Measurements from ENCODE around the gene PHF8. TPM values are rescaled to one million over a fixed set of nuclear protein-coding genes. Genes with fewer than 3 reads are reported as not detected.

PHF8 gene
- polyA plus RNA-seq, 1 experiment: 9.7 TPM

DNA sequence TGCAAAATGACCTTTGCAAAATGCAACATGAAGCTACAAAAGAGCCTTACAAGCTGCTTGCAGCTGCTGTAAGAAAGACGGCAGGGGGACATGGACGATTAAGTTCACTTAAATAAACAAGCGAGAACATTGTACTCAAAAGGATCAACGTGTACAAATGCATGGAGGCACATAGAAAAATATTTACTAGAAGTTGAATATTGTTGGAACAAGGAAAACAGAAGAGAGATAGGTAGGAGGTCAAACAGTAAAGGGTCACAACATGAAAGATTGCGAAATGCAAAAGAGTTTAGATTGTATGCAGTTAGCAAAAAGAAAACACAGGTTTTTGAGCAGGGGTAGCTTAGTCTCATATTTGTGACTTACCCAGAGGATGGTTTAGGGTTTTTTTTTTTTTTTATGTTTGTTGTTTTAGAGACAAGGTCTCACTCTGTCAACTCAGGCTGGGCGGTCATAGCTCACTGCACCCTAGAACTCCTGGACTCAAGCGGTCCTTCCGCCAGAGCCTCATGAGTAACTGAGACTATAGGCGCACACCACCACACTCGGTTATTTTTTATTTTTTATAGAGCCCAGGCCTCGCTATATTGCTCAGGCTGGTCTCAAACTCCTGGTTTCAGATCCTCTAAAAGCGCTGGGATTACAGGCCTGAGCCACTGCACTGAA lies 1.4 kb upstream of the PHF8 start:
- H3K9me3 ChIP-seq (ENCODE audit: control insufficient read depth, insufficient read depth, low read length): no peaks in the 10 kb centered on the region
- no peak overlapping the region for H3K4me3 ChIP-seq (ENCODE audit: low read depth, low read length)
- ChIA-PET POLR2A (interaction anchor here (0.5 to 3.6 kb wide), 2 partner anchors 41 to 362 kb away, joined by 3 to 26 read pairs; no protein-coding TSS in a partner anchor), CTCF (interaction anchor here (0.7 kb wide), 1 partner anchor 122 kb away, joined by 3 read pairs; no protein-coding TSS in a partner anchor)
- DNase-seq (ENCODE audit: low read depth, low spot score): no peak
- TF ChIP-seq, protein P1, sequence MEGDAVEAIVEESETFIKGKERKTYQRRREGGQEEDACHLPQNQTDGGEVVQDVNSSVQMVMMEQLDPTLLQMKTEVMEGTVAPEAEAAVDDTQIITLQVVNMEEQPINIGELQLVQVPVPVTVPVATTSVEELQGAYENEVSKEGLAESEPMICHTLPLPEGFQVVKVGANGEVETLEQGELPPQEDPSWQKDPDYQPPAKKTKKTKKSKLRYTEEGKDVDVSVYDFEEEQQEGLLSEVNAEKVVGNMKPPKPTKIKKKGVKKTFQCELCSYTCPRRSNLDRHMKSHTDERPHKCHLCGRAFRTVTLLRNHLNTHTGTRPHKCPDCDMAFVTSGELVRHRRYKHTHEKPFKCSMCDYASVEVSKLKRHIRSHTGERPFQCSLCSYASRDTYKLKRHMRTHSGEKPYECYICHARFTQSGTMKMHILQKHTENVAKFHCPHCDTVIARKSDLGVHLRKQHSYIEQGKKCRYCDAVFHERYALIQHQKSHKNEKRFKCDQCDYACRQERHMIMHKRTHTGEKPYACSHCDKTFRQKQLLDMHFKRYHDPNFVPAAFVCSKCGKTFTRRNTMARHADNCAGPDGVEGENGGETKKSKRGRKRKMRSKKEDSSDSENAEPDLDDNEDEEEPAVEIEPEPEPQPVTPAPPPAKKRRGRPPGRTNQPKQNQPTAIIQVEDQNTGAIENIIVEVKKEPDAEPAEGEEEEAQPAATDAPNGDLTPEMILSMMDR (IDR thresholded peaks at IDR 0.05; ENCODE audit: low read depth, low read length): no peak
- H3K27ac ChIP-seq (ENCODE audit: low read depth, low read length): no peak overlapping the region
- H3K27me3 ChIP-seq (ENCODE audit: control insufficient read depth, insufficient read depth, low read length): no peaks in the 10 kb centered on the region

DNA sequence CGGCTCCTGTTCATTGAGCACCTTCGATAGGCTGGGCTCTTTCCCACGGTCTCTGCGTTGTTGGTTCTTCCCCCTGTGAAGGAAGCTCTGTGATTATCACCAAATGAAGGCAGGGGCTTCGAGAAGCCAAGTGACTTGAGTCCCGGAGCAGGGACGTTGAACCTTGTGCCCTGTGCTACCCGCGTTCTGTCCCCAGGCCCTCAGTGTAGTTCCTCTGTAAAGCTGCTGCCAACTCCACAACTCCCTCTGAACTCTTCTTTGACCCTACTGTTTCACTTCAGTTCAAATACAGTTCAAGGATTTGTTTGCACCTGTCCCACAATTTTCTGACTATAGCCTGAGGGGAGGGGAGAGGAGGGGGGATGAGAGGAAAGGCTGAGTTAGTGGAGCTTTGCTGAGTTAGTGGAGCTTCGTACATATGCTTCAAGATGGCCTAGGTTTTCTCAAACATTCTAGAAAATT lies 635 bp upstream of the PHF8 start:
- ChIA-PET POLR2A (interaction anchor here (0.5 to 3.6 kb wide), 7 partner anchors 19 to 594 kb away, joined by 3 to 26 read pairs (median 3); no protein-coding TSS in a partner anchor), CTCF (interaction anchor here (0.7 kb wide), 1 partner anchor 121 kb away, joined by 3 read pairs; no protein-coding TSS in a partner anchor)
- no peak for DNase-seq (ENCODE audit: low read depth, low spot score)
- H3K9me3 ChIP-seq (ENCODE audit: control insufficient read depth, insufficient read depth, low read length): no peaks in the 10 kb centered on the region
- H3K4me3 ChIP-seq (ENCODE audit: low read depth, low read length): peak overlapping the region; percentile 59
- no peaks in the 10 kb centered on the region for H3K27me3 ChIP-seq (ENCODE audit: control insufficient read depth, insufficient read depth, low read length)
- peak overlapping the region; percentile 91 for H3K27ac ChIP-seq (ENCODE audit: low read depth, low read length)
- TF ChIP-seq, protein P1 (IDR thresholded peaks at IDR 0.05; ENCODE audit: low read depth, low read length): no peak

DNA sequence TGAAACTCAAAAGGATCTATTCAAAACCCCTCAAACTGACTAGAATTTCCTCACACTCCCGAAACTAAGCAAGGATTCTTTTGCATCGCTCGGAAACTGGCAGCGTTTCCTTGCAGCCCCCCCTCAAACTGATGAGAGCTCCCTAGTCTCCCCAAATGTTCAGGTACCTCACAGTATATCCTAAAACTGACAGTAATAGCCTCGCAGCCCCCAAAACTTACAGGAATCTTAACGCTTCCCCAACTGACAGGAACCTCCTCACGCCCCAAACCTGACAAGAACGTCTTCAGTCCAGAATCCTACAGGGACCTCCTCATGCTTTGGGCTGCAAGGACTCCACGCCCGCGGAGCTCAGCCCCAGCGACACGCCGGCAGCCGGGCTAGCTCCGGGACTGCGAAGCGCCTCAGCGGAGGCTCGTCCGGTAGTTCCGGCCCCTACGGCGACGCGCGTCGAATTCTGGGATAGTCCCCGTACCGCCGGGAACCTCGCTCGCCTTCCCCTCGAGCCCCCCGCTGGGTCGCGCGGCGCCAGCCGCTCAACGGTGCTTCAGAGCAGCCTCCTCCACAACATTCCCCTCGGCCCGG lies 640 bp downstream of the PHF8 start:
- no peaks in the 10 kb centered on the region for H3K27me3 ChIP-seq (ENCODE audit: control insufficient read depth, insufficient read depth, low read length)
- DNase-seq (ENCODE audit: low read depth, low spot score): no peak
- ChIA-PET POLR2A (interaction anchor here (0.5 to 3.6 kb wide), 10 partner anchors 44 to 595 kb away, joined by 3 to 26 read pairs (median 4); partner anchors contain the start of genes FAM120C, GNL3L and TSR2), CTCF (interaction anchor here (0.6 to 1.1 kb wide), 3 partner anchors 75 to 396 kb away, joined by 4 to 8 read pairs (median 6); partner anchors contain the start of gene TSR2)
- H3K9me3 ChIP-seq (ENCODE audit: control insufficient read depth, insufficient read depth, low read length): no peaks in the 10 kb centered on the region
- H3K27ac ChIP-seq (ENCODE audit: low read depth, low read length): peak overlapping the region; percentile 91
- peak overlapping the region; percentile 70 for H3K4me3 ChIP-seq (ENCODE audit: low read depth, low read length)
- TF ChIP-seq, protein P1 (IDR thresholded peaks at IDR 0.05; ENCODE audit: low read depth, low read length): no peak

DNA sequence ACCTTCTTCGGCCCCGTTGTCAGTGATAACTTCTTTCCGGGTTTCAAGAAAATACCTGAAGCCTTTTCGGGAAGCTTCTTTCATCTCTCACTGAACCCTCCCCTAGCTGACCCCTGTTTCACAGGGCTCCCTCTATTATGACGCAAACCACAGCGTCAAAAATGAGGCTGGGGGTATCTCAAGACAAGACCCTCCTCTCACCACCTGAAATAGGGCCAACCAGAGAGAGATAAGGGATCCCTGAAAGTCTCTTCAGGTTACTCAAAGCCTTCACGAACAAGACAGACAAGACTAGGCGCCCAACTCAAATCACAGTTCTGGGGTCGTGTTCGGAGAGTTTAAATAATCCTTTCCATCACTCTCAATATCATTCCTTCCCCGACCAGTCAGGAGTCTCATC lies 1.2 kb downstream of the PHF8 start:
- Histone ChIP-seq H3K27ac (ENCODE audit: low read depth, low read length) (peak overlapping the region; percentile 91), H3K27me3 (ENCODE audit: control insufficient read depth, insufficient read depth, low read length) (no peaks in the 10 kb centered on the region), H3K4me3 (ENCODE audit: low read depth, low read length) (peak overlapping the region; percentile 70), H3K9me3 (ENCODE audit: control insufficient read depth, insufficient read depth, low read length) (no peaks in the 10 kb centered on the region)
- CTCF ChIA-PET: interaction anchor here (0.6 to 1.4 kb wide), 6 partner anchors 13 to 1014 kb away, joined by 3 to 8 read pairs (median 4); partner anchors contain the start of gene TSR2
- TF ChIP-seq, protein P1 (IDR thresholded peaks at IDR 0.05; ENCODE audit: low read depth, low read length): no peak
- no peak for DNase-seq (ENCODE audit: low read depth, low spot score)
- POLR2A ChIA-PET: interaction anchor here (0.7 to 3.6 kb wide), 6 partner anchors 53 to 487 kb away, joined by 3 to 26 read pairs (median 4); partner anchors contain the start of genes FAM120C, GNL3L, HUWE1 and TSR2
